IPS-15b (cell line): Measurements from ENCODE around the gene OR5I1.
"Not testable (repeated sequence)": the region's sequence is repeated elsewhere in the genome, so short reads cannot be mapped to it uniquely, and the experiment has no call there.

ENCODE experiments used
- H3K27me3 ChIP-seq: one replicate; pipeline ENCODE4 v1.6.1; 2013; ENCODE audit warnings: low read length; ENCODE audit not compliant: control insufficient read depth, insufficient read depth
- H3K36me3 ChIP-seq: one replicate; pipeline ENCODE4 v1.6.1; 2013; ENCODE audit warnings: low read length; ENCODE audit not compliant: control insufficient read depth, insufficient read depth
- H3K4me1 ChIP-seq: one replicate; pipeline ENCODE4 v1.6.1; 2013; ENCODE audit warnings: mild to moderate bottlenecking, low read length; ENCODE audit not compliant: control insufficient read depth, insufficient read depth
- H3K4me3 ChIP-seq: one replicate; pipeline ENCODE4 v1.5.1; 2013; ENCODE audit warnings: low read depth, low read length
- H3K9ac ChIP-seq: one replicate; pipeline ENCODE4 v1.6.1; 2013; ENCODE audit warnings: low read depth, mild to moderate bottlenecking, low read length
- H3K9me3 ChIP-seq: one replicate; pipeline ENCODE4 v1.6.1; 2013; ENCODE audit warnings: mild to moderate bottlenecking, low read length; ENCODE audit not compliant: control insufficient read depth, insufficient read depth

The OR5I1 gene

DNA sequence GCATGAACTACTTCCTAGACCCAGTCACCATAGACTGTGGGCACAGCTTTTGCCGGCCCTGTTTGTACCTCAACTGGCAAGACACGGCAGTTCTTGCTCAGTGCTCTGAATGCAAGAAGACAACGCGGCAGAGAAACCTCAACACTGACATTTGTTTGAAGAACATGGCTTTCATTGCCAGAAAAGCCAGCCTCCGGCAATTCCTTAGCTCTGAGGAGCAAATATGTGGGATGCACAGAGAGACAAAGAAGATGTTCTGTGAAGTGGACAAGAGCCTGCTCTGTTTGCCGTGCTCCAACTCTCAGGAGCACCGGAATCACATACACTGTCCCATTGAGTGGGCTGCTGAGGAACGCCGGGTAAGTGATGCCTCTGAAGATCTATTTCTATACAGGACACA is 50.7 kb downstream of the OR5I1 start:
- not testable (repeated sequence) for H3K36me3 ChIP-seq, H3K27me3 ChIP-seq, H3K4me3 ChIP-seq, H3K9ac ChIP-seq, H3K4me1 ChIP-seq, H3K9me3 ChIP-seq
